HepG2 (cell line): ENCODE data around the gene CPNE2.

ENCODE experiments used
- BCLAF1 ChIP-seq: fragments of 450-650 bp; IDR thresholded peaks from 2 replicates; pipeline ENCODE4 v1.6.1; 2017; ENCODE audit warnings: mild to moderate bottlenecking
- PHF5A ChIP-seq: IDR thresholded peaks from one replicate; pipeline ENCODE4 v1.6.1; 2018; ENCODE audit warnings: low read depth, missing genetic modification reagents; ENCODE audit not compliant: unreplicated experiment
- ZNF605 ChIP-seq: sonication (generic); formaldehyde crosslinking; IDR thresholded peaks from 2 replicates; pipeline ENCODE4 v1.8.0; 2022; ENCODE audit warnings: mild to moderate bottlenecking, missing genetic modification reagents

GRCh38 chr16:57096793-57097192, 4.4 kb downstream of the CPNE2 start:
- TF ChIP-seq PHF5A (CRISPR knock-in tag) (no peak), ZNF605 (CRISPR knock-in tag) (no peak), BCLAF1 (no peak)
